Heart right ventricle (tissue), 16 donors: ENCODE results near the gene SLC7A11. TPM values are rescaled to one million over a fixed set of nuclear protein-coding genes. Genes with fewer than 3 reads are reported as not detected.

Experiments
- ATAC-seq, 8 donors: fragments of 200-7000 bp; cut with Tn5 transposase; one replicate each; pipeline ENCODE4 v1.9.1; 2020; ENCODE audit warnings: mild to moderate bottlenecking in 8 of 8, moderate library complexity in 8 of 8, moderate number of reproducible peaks in 1 of 8
- DNase-seq, 2 donors: peaks; one replicate each; pipeline ENCODE4 v3.0.0-alpha.2; 2020
- H3K27ac ChIP-seq, 10 donors: fragments of 200-600 bp; sonication (generic) in 2 of 10; one replicate each; pipeline versions ENCODE4 v1.5.0 to v1.8.0; 2020 to 2022; ENCODE audit warnings: mild to moderate bottlenecking in 3 of 10
- H3K27me3 ChIP-seq, 7 donors: fragments of 200-600 bp; one replicate each; pipeline ENCODE4 v1.8.0; 2021 to 2022; ENCODE audit warnings: mild to moderate bottlenecking in 2 of 7
- H3K36me3 ChIP-seq, 9 donors: fragments of 200-600 bp; sonication (generic) in 1 of 9; one replicate each; pipeline versions ENCODE4 v1.5.0 to v1.8.0; 2020 to 2022; ENCODE audit warnings: mild to moderate bottlenecking in 2 of 9
- H3K4me1 ChIP-seq, 9 donors: fragments of 200-600 bp; sonication (generic) in 1 of 9; one replicate each; pipeline versions ENCODE4 v1.5.0 to v1.8.0; 2020 to 2022; ENCODE audit warnings: mild to moderate bottlenecking in 4 of 9
- H3K4me3 ChIP-seq, 10 donors: fragments of 200-600 bp; sonication (generic) in 2 of 10; one replicate each; pipeline versions ENCODE4 v1.5.0 to v1.8.0; 2020 to 2022; ENCODE audit warnings: mild to moderate bottlenecking in 7 of 10, moderate library complexity in 2 of 10
- H3K9me3 ChIP-seq, 11 donors: fragments of 200-600 bp in 10 of 11; sonication (generic) in 2 of 11; one replicate each; pipeline versions ENCODE4 v1.5.0 to v1.8.0; 2013 to 2022; ENCODE audit warnings: mild to moderate bottlenecking in 2 of 11, control low read depth in 1 of 11, moderate library complexity in 1 of 11
- CTCF ChIP-seq, 9 donors: fragments of 200-600 bp; sonication (generic) in 2 of 9; IDR thresholded peaks; one replicate each; pipeline versions ENCODE4 v1.5.0 to v1.8.0; 2021 to 2022; ENCODE audit warnings: antibody characterized with exemption in 9 of 9, mild to moderate bottlenecking in 5 of 9, moderate library complexity in 1 of 9
- WGBS, 2 donors: extraction: QIAGEN DNeasy Blood & Tissue Kit; methylation state at CpG; one replicate each; pipeline ENCODE4 v1.1.7; 2013; ENCODE audit warnings: inconsistent platforms in 1 of 2; 5-methylcytosine and 5-hydroxymethylcytosine counted together
- intact Hi-C, 10 donors: fragments of 100-400 bp; cut with DNase I; formaldehyde crosslinking; loops; one replicate each; pipeline versions ENCODE4 v1.11.1 to v1.14.2; 2022
- polyA plus RNA-seq, 2 donors: library from polyadenylated mRNA; stranded (reverse); fragments of 200-250 nt; gene quantifications; one replicate each; pipeline ENCODE4 v1.2.3, GENCODE V29; 2013
- total RNA-seq, 10 donors: library from RNA; stranded (reverse); fragmentation: NEBNext Ultra II Directional in 3 of 10; extraction: Animal tissue kit (Norgen Biotek cat#: 25700) in 3 of 10; gene quantifications; one replicate each; pipeline versions ENCODE4 v1.2.1 to v1.2.4, GENCODE V29; 2021 to 2023
- donor health status: Arrhythmogenic right ventricular cardiomyopathy.
- donor health status: ischemic (EF 13 %, LVEDD 7.1; RV severe dilation, severe dysfunction).
- donor health status: healthy with polysubstance abuse.
- donor health status: DM: no; HTN: yes; CAD: no.
- donor health status: DM: no; HTN: no; CAD: no.
- donor health status: ischemic (EF 25% LVEDD 6.9; RV normal size, moderate dysfunction).
- donor health status: ischemic (EF 25% LVEDD 5.7; RV mildly dilated, moderate dysfunction).
- donor health status: healthy.
- donor health status: DM: yes; HTN: yes; CAD: no.
- donor health status: Ischemic cardiomyopathy.
- donor health status: ischemic (EF 35%, LVEDD 5.7; RV mildly dilated, moderate dysfunction).
- donor health status: nonischemic (EF 11% LVEDD 7.7; RV severe dilation, severe dysfunction).
- donor health status: DM: yes; HTN: yes; CAD: no.
- donor health status: PGD.
- donor health status: ischemic (EF 29% LVEDD 5.4; RV normal size, mild dysfunction).
- donor health status: nonischemic (EF 23%, LVEDD 6.1; RV moderate dilation, normal function).

Gene SLC7A11
- total and polyA plus RNA-seq, 12 donors, result 0.05 to 1.2 (median 0.12) TPM

- 79 to 82% methylated on average over 1 of the region's 1 CpG for WGBS, 2 donors
- Histone ChIP-seq H3K36me3 (no peaks in the 10 kb centered on the region), H3K9me3 (no peaks in the 10 kb centered on the region), H3K27ac (no peak overlapping the region), H3K4me3 (no peak overlapping the region), H3K4me1 (peaks cover 0 to 30% (median 15%) of the 10 kb centered on the region in 9 donors), H3K27me3 (no peaks in the 10 kb centered on the region)
- TF ChIP-seq CTCF (IDR thresholded peaks at IDR 0.05), result no peak
- intact Hi-C loops, result loop anchor here in 9 of 10 donors (5.0 to 10.0 kb wide), 9 partner anchors 93 to 1060 kb away; no protein-coding TSS in a partner anchor
- DNase-seq, result no peak
- no peak for ATAC-seq
Observed at GRCh38 chr4:138184886-138185285, 57.3 kb downstream of the SLC7A11 start.

GRCh38 chr4:138182838-138183426 lies 59.2 kb downstream of the SLC7A11 start:
- 48 to 50% methylated on average over 6 of the region's 6 CpGs for WGBS, 2 donors
- no peaks in the 10 kb centered on the region for H3K27me3 ChIP-seq
- intact Hi-C loops, result loop anchor here in 9 of 10 donors (1.0 to 10.0 kb wide), 14 partner anchors 91 to 1058 kb away; no protein-coding TSS in a partner anchor
- peak; percentile 24 to 78 (median 68) for TF ChIP-seq CTCF (IDR thresholded peaks at IDR 0.05)
- ATAC-seq (peak in 5 of 8 donors; percentile 49 to 78 (median 64)), DNase-seq (peak in 1 of 2 donors; percentile 23)
- H3K27ac ChIP-seq, result no peak overlapping the region
- H3K4me3 ChIP-seq, result no peak overlapping the region
- no peaks in the 10 kb centered on the region for H3K36me3 ChIP-seq
- H3K4me1 ChIP-seq, result peaks cover 0 to 21% (median 15%) of the 10 kb centered on the region in 9 donors
- H3K9me3 ChIP-seq, result no peaks in the 10 kb centered on the region

GRCh38 chr4:138181287-138181686 lies 60.9 kb downstream of the SLC7A11 start:
- H3K27ac ChIP-seq, result peak overlapping the region in 3 of 10 donors; percentile 3 to 50 (median 41)
- intact Hi-C loops, result loop anchor here in 9 of 10 donors (1.0 to 10.0 kb wide), 10 partner anchors 89 to 1056 kb away; no protein-coding TSS in a partner anchor
- TF ChIP-seq CTCF (IDR thresholded peaks at IDR 0.05), result no peak
- no peaks in the 10 kb centered on the region for H3K9me3 ChIP-seq
- WGBS, 2 donors, result 18 to 30% methylated on average over 6 of the region's 6 CpGs
- H3K27me3 ChIP-seq, result no peaks in the 10 kb centered on the region
- peak overlapping the region in 1 of 10 donors; percentile 16 for H3K4me3 ChIP-seq
- ATAC-seq (peak in 6 of 8 donors; percentile 61 to 93 (median 76)), DNase-seq (no peak)
- no peaks in the 10 kb centered on the region for H3K36me3 ChIP-seq
- peaks cover 0 to 21% (median 15%) of the 10 kb centered on the region in 9 donors for H3K4me1 ChIP-seq

- H3K27me3 ChIP-seq, result no peaks in the 10 kb centered on the region
- H3K4me3 ChIP-seq, result no peak overlapping the region
- H3K4me1 ChIP-seq, result peaks cover 0 to 28% (median 15%) of the 10 kb centered on the region in 9 donors
- no peaks in the 10 kb centered on the region for H3K9me3 ChIP-seq
- 78 to 82% methylated on average over 5 of the region's 5 CpGs for WGBS, 2 donors
- intact Hi-C loops, result no loop called here
- ATAC-seq, result no peak
- no peak for DNase-seq
- no peak overlapping the region for H3K27ac ChIP-seq
- TF ChIP-seq CTCF (IDR thresholded peaks at IDR 0.05), result no peak
- no peaks in the 10 kb centered on the region for H3K36me3 ChIP-seq
Observed at GRCh38 chr4:138178566-138178965, 63.6 kb downstream of the SLC7A11 start.
